MCF 10A (cell line): Measurements from ENCODE around the gene SLC22A7. TPM values are rescaled to one million over a fixed set of nuclear protein-coding genes. Genes with fewer than 3 reads are reported as not detected.

Experiments
- BruUV-seq: library from RNA; stranded (reverse); fragments of 400-500 nt; replicated peaks from 2 replicates; lab custom pipeline; 2021; lab: Mats Ljungman, UMichigan
- CTCF ChIA-PET: fragments of 300-600 bp; sonication (Branson Sonifier 250); formaldehyde crosslinking; extraction: SDS; loops from one replicate; lab custom pipeline; 2021; ENCODE audit warnings: antibody characterized with exemption, inconsistent platforms; lab: Yijun Ruan, JAX
- POLR2A ChIA-PET: fragments of 300-600, 350-650 bp; sonication (Branson Sonifier 250); formaldehyde crosslinking; extraction: SDS; loops from one replicate; lab custom pipeline; 2020; ENCODE audit warnings: antibody characterized with exemption, inconsistent platforms; lab: Yijun Ruan, JAX
- DNase-seq: peaks from one replicate; pipeline ENCODE4 v3.0.0-alpha.2; 2018; ENCODE audit not compliant: unreplicated experiment
- H3K27ac Mint-ChIP-seq: one replicate; pipeline ENCODE4 v1.8.0; 2022; ENCODE audit warnings: mild to moderate bottlenecking, low read depth, mixed read lengths; ENCODE audit not compliant: unreplicated experiment
- H3K27me3 Mint-ChIP-seq: one replicate; pipeline ENCODE4 v1.8.0; 2022; ENCODE audit warnings: mixed read lengths; ENCODE audit not compliant: insufficient read depth, unreplicated experiment
- H3K36me3 Mint-ChIP-seq: one replicate; pipeline ENCODE4 v1.8.0; 2022; ENCODE audit warnings: mild to moderate bottlenecking, moderate library complexity, mixed read lengths; ENCODE audit not compliant: insufficient read depth, unreplicated experiment
- H3K4me1 Mint-ChIP-seq: one replicate; pipeline ENCODE4 v1.8.0; 2022; ENCODE audit warnings: mixed read lengths; ENCODE audit not compliant: insufficient read depth, unreplicated experiment
- H3K4me3 Mint-ChIP-seq: one replicate; pipeline ENCODE4 v1.8.0; 2022; ENCODE audit warnings: mild to moderate bottlenecking, moderate library complexity, mixed read lengths; ENCODE audit not compliant: unreplicated experiment
- H3K9me3 Mint-ChIP-seq: one replicate; pipeline ENCODE4 v1.8.0; 2022; ENCODE audit warnings: mixed read lengths; ENCODE audit not compliant: unreplicated experiment
- CTCF ChIP-seq: fragments of 200-600 bp; IDR thresholded peaks from one replicate; pipeline ENCODE4 v1.8.0; 2022; ENCODE audit warnings: antibody characterized with exemption, mild to moderate bottlenecking; ENCODE audit not compliant: unreplicated experiment
- intact Hi-C: fragments of 100-400 bp; cut with micrococcal nuclease; formaldehyde crosslinking; loops from 2 replicates; pipeline ENCODE4 v1.14.1; 2022
- total RNA-seq: library from RNA; stranded (reverse); gene quantifications from 2 replicates; pipeline ENCODE4 v1.2.3, GENCODE V29; 2022

SLC22A7 gene
- total RNA-seq, 1 experiment from 2014 or later = not detected

- CTCF ChIA-PET = no interaction called here
- no peaks in the 10 kb centered on the region for H3K4me1 Mint-ChIP-seq
- intact Hi-C loops = no loop called here
- POLR2A ChIA-PET = no interaction called here
- H3K9me3 Mint-ChIP-seq = no peaks in the 10 kb centered on the region
- H3K4me3 Mint-ChIP-seq = no peak overlapping the region
- no peaks in the 10 kb centered on the region for H3K36me3 Mint-ChIP-seq
- no peak overlapping the region for H3K27ac Mint-ChIP-seq
- TF ChIP-seq CTCF = no peak
- BruUV-seq = no TSS peak
- H3K27me3 Mint-ChIP-seq = no peaks in the 10 kb centered on the region
- no peak for DNase-seq
Observed at GRCh38 chr6:43311666-43312065, 13.6 kb downstream of the SLC22A7 start.

- no peaks in the 10 kb centered on the region for H3K4me1 Mint-ChIP-seq
- DNase-seq = no peak
- BruUV-seq = no TSS peak
- no peaks in the 10 kb centered on the region for H3K9me3 Mint-ChIP-seq
- intact Hi-C loops = no loop called here
- no peaks in the 10 kb centered on the region for H3K27me3 Mint-ChIP-seq
- H3K36me3 Mint-ChIP-seq = no peaks in the 10 kb centered on the region
- H3K27ac Mint-ChIP-seq = no peak overlapping the region
- CTCF ChIA-PET = interaction anchor here (1.0 to 1.1 kb wide), 2 partner anchors 12 to 85 kb away, joined by 3 to 5 read pairs; partner anchors contain the start of gene DNPH1
- POLR2A ChIA-PET = interaction anchor here (1.4 kb wide), 1 partner anchor 15 kb away, joined by 3 read pairs; no protein-coding TSS in a partner anchor
- no peak for TF ChIP-seq CTCF
- H3K4me3 Mint-ChIP-seq = no peak overlapping the region
Observed at GRCh38 chr6:43313813-43314212, 15.8 kb downstream of the SLC22A7 start.

GRCh38 chr6:43318011-43318410 lies 20.0 kb downstream of the SLC22A7 start:
- no peak for TF ChIP-seq CTCF
- ChIA-PET POLR2A (no interaction called here), CTCF (interaction anchor here (0.5 to 2.1 kb wide), 3 partner anchors 17 to 188 kb away, joined by 3 to 6 read pairs (median 5); no protein-coding TSS in a partner anchor)
- Mint-ChIP-seq H3K4me3 (no peak overlapping the region), H3K27me3 (no peaks in the 10 kb centered on the region), H3K9me3 (no peaks in the 10 kb centered on the region), H3K36me3 (peaks cover 1% of the 10 kb centered on the region), H3K4me1 (no peaks in the 10 kb centered on the region), H3K27ac (no peak overlapping the region)
- no peak for DNase-seq
- BruUV-seq = no TSS peak
- intact Hi-C loops = no loop called here

GRCh38 chr6:43325876-43326275 lies 27.8 kb downstream of the SLC22A7 start:
- no TSS peak for BruUV-seq
- no peaks in the 10 kb centered on the region for H3K27me3 Mint-ChIP-seq
- H3K36me3 Mint-ChIP-seq = peaks cover 11% of the 10 kb centered on the region
- intact Hi-C loops = no loop called here
- no peaks in the 10 kb centered on the region for H3K4me1 Mint-ChIP-seq
- no peak for TF ChIP-seq CTCF
- POLR2A ChIA-PET = interaction anchor here (0.7 to 2.6 kb wide), 2 partner anchors 9 to 117 kb away, joined by 3 to 8 read pairs; no protein-coding TSS in a partner anchor
- no peak for DNase-seq
- CTCF ChIA-PET = interaction anchor here (0.7 to 1.1 kb wide), 3 partner anchors 9 to 12 kb away, joined by 3 to 5 read pairs (median 4); no protein-coding TSS in a partner anchor
- no peaks in the 10 kb centered on the region for H3K9me3 Mint-ChIP-seq
- H3K27ac Mint-ChIP-seq = no peak overlapping the region
- H3K4me3 Mint-ChIP-seq = no peak overlapping the region
